H1 (cell line): ENCODE data around the gene CHD5. TPM values are rescaled to one million over a fixed set of nuclear protein-coding genes. Genes with fewer than 3 reads are reported as not detected.

Experiments used
- CREB1 ChIP-seq: IDR thresholded peaks from 2 replicates; pipeline ENCODE4 v1.6.1; 2012; ENCODE audit warnings: inconsistent platforms
- CTBP2 ChIP-seq: IDR thresholded peaks from 2 replicates; pipeline ENCODE4 v1.7.0; 2011; ENCODE audit warnings: borderline replicate concordance, mild to moderate bottlenecking, moderate library complexity, mixed read lengths, low read length; ENCODE audit not compliant: insufficient read depth, insufficient read length
- RFX5 ChIP-seq: IDR thresholded peaks from 2 replicates; pipeline ENCODE4 v1.6.1; 2011; ENCODE audit warnings: low read depth, low read length, improper control_type of control experiment, borderline replicate concordance
- TAF7 ChIP-seq: optimal IDR thresholded peaks from 2 replicates; pipeline ENCODE3; 2011; ENCODE audit warnings: low read depth, mild to moderate bottlenecking, inconsistent platforms, low read length, moderate library complexity, borderline replicate concordance
- USF2 ChIP-seq: IDR thresholded peaks from 2 replicates; pipeline ENCODE4 v1.6.1; 2011; ENCODE audit warnings: low read length, improper control_type of control experiment
- polyA plus RNA-seq, 7 experiments: library from polyadenylated mRNA; depleted of rRNA in 3 of 7; stranded (reverse) in 5 of 7; unstranded in 2 of 7; fragments of >200 nt in 5 of 7; fragments of 200-250 nt in 2 of 7; gene quantifications; 1 replicate in 5 of 7; 2 replicates in 1 of 7; 4 replicates in 1 of 7; pipeline versions ENCODE4 v1.2.1 to v1.2.3, GENCODE V29; 2011 to 2013; ENCODE audit warnings: missing spikeins in 2 of 7, mixed read lengths in 2 of 7
- total RNA-seq: library from RNA; stranded (reverse); fragmentation: NEBNext Ultra II Directional; extraction: Animal tissue kit (Norgen Biotek cat#: 25700); gene quantifications from 2 replicates; pipeline ENCODE4 v1.2.1, GENCODE V29; 2021

The CHD5 gene
- total and polyA plus RNA-seq, 2 of the 8 experiments (the other 6 are each of a cell fraction or from before 2014, with no cell fraction given): 0.42 to 1.8 TPM

- no peak for TF ChIP-seq CREB1
- no peak for TF ChIP-seq RFX5
- no peak for TF ChIP-seq CTBP2
- no peak for TF ChIP-seq USF2
- TF ChIP-seq TAF7: no peak
These were observed 95.2 kb downstream of the CHD5 start (continued) for GRCh38 chr1:6084781-6085495.
